ENCODE measurements around the gene MVB12B.

MVB12B gene

GRCh38 chr9:126505697-126506346, 179.2 kb downstream of the MVB12B start:
- no peak for DNase-seq (ENCODE audit: low read depth in 2 of 2)

- DNase-seq (ENCODE audit: low read depth in 2 of 2), result no peak
These were observed 180.0 kb downstream of the MVB12B start for GRCh38 chr9:126506361-126507317.

GRCh38 chr9:126507318-126508109, 180.9 kb downstream of the MVB12B start:
- no peak for DNase-seq (ENCODE audit: low read depth in 2 of 2)

GRCh38 chr9:126508171-126508591, 181.6 kb downstream of the MVB12B start:
- DNase-seq (ENCODE audit: low read depth in 2 of 2), result no peak

- DNase-seq (ENCODE audit: low read depth in 2 of 2), result no peak
These were observed 182.3 kb downstream of the MVB12B start for GRCh38 chr9:126508928-126509327.

GRCh38 chr9:126509718-126510117, 183.1 kb downstream of the MVB12B start:
- no peak for DNase-seq (ENCODE audit: low read depth in 2 of 2)

GRCh38 chr9:126510564-126510963, 183.9 kb downstream of the MVB12B start:
- no peak for DNase-seq (ENCODE audit: low read depth in 2 of 2)

- no peak for DNase-seq (ENCODE audit: low read depth in 2 of 2)
These were observed 184.8 kb downstream of the MVB12B start for GRCh38 chr9:126511411-126511810.

GRCh38 chr9:126513159-126514036, 186.8 kb downstream of the MVB12B start:
- DNase-seq (ENCODE audit: low read depth in 2 of 2), result no peak

- DNase-seq (ENCODE audit: low read depth in 2 of 2), result peak; percentile 27 to 46
These were observed 187.6 kb downstream of the MVB12B start for GRCh38 chr9:126514037-126514821.

GRCh38 chr9:126515001-126515872, 188.6 kb downstream of the MVB12B start:
- no peak for DNase-seq (ENCODE audit: low read depth in 2 of 2)

GRCh38 chr9:126515873-126516505, 189.4 kb downstream of the MVB12B start:
- DNase-seq (ENCODE audit: low read depth in 2 of 2), result no peak

GRCh38 chr9:126516561-126516935, 189.9 kb downstream of the MVB12B start:
- no peak for DNase-seq (ENCODE audit: low read depth in 2 of 2)

- peak in 1 of 2 donors; percentile 11 for DNase-seq (ENCODE audit: low read depth in 2 of 2)
These were observed 190.6 kb downstream of the MVB12B start for GRCh38 chr9:126516936-126517832.

- no peak for DNase-seq (ENCODE audit: low read depth in 2 of 2)
These were observed 191.3 kb downstream of the MVB12B start for GRCh38 chr9:126517833-126518356.

- DNase-seq (ENCODE audit: low read depth in 2 of 2), result no peak
These were observed 192.1 kb downstream of the MVB12B start for GRCh38 chr9:126518763-126519162.

GRCh38 chr9:126519660-126520420, 193.2 kb downstream of the MVB12B start:
- no peak for DNase-seq (ENCODE audit: low read depth in 2 of 2)

Data from stimulated activated CD8-positive, alpha-beta memory T cell treated with anti-CD3 and anti-CD28 coated beads, Interleukin-2, amount 100 ng/mL, for 1 hour (primary cell).